KG1 (cell line): ENCODE data around the gene RAB11FIP2.

Source experiments
- DNase-seq: peaks from one replicate; lab custom pipeline; 2025; lab: John Stamatoyannopoulos, UW

Gene RAB11FIP2

DNA sequence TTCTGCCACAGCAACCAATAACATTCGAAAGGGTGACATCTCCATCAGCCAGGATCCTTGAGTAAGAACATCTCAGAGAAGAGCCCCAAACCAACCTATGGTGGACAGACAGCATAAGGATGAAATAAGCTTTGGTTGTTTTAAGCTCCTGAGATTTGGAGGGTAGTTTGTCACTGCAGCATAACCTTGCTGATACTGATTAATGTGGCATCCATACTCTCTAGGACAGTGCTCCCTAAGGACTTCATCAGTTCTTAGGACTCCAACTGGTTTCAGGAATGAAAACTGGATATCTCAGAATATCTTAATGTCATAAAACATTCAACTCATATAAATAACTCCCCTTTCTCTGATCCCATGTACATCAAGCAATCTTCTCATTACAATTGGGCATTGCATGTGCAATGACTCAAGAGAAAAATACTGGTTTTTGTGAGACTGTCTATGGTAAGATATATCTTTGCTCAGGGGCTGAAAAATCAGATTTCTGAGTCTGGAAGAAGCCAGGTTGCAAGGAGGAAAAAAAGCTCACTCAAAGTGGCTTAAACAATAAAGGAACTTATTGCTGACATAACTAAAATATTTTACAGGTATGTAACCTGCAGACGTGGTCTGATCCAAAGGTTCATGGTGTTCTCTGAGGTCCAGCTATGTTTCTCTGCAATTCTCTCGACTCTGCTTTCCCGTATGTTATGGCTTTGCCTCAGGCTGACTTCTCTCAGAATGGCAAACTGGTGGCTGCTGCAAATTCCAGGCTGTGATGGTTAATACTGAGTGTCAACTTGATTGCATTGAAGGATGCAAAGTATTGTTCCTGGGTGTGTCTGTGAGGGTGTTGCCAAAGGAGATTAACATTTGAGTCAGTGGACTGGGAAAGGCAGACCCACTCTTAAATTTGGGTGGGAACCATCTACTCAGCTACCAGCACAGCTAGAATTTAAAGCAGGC, 65.7 kb downstream of the RAB11FIP2 start:
- no peak for DNase-seq

DNA sequence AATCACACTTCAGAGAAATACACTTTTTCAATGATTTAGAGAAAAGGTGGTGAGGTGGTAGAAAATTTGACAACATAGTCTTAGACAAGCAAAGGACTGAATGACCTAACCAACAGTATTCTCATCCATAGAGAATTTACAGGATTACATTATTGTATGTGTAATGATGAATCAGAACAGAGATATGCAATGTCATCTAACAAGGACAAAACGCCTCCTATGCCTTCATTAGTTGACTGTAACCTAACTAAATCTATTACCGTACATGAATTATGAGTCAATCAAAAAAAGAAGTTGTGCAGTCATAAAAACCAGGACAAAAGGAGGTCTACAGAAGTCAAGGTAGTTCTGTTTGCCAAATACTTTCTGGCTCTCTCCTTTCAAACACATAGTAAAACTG, 66.5 kb downstream of the RAB11FIP2 start:
- no peak for DNase-seq

DNA sequence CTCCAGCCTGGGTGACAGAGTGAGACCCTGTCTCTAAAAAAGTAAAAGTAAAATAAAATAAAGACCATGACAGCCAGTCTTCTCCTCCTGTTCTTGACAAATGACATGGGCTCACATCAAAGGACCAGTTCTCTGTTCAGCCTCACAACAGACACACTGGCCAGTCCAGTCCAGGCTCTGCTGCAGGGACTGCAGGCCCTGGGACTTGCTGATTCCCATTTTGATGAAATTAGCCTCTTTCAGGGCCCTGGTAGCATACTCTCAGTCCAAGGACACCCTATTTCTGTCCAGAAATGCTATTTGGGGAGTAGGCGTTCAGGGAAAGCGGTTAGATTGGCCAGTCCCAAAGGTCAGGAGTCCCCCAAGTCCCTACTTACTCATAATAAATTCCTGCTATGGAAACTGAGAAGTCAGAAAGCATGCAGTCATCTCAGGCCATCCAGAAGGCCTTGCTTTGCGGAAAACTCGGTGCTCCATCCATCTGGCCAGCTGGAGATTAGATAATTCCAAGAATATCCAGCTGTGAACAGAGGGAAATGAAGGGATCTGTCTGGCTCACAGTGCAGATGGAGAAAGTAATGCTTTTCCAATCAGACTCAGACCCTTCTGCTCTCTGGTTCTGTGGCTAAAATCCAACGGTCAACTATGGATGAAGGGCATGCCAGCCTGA, 74.4 kb downstream of the RAB11FIP2 start:
- DNase-seq, result no peak

DNA sequence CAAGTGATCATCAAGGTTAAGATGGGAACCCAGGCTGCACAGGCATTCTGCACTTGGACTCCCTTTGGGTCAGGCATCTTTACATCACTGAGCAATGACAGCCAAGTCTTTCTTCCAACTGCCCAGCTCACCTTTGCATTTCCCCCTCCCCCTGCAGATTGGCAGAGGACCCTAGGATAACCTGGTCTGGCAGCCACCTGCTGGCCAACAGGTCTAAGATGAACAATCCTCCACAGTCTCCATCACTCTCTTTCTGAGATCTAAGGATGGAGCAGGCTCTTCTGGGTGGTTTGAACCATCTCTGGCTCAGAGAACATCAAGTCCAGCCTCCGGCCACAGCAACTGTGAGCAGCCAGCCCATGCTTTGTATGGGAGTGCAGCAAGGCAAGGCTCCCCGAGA, 75.8 kb downstream of the RAB11FIP2 start:
- DNase-seq, result no peak

DNA sequence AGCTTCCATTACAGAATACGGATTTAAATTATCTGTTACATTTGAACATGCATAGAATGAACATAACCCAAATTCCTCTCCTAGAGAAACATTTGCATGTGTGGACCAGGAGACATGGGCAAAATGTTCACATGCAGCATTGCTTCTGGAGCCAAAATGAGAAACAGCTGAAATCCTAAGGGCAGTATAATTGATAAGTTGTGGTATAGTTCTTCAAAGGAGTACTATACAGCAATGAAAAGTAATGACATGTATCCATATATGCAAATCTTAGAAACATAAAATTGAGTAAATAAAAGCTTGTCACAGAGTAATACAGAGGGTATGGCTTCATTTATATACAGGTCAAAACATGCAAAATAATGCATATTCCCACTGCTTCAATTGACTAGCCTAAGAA, 77.1 kb downstream of the RAB11FIP2 start:
- no peak for DNase-seq

DNA sequence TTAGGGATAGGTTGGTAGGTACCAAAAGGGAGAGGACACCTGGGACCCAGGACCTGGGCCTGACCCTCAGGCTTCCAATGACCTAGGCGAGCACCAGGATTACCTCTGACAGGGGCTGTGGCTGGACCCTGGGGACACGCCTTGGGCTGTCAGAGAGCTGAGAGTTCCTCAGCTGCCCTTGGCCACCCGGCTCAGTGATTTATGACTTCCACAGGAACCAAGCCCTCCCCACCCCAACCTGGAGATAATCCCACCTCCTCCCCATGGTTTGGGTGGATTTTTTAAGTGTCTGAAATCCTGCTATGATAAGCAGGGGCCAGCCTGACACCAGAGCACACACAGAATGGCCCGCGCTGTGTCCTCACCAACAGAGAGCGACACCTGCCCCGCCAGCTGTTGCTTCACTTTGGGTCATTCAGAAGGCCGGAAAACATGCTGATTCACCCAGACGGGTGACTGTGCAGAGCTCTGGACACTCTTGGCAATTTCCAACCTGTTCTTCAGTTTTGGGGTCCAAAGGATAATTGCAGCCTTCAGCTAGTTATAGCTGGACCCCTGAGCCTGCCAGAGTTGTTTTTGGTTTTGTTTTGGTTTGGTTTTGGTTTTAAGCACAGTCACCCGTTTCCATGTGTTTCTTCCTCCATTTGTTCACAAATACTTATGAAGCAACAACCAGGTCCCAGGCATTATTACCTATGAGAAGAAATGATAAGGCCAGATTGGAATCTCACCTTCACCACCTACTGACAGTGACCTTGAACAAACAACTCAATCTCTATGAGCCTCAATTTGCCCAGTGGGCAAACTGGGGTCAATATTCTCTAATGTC, 78.2 kb downstream of the RAB11FIP2 start:
- no peak for DNase-seq

DNA sequence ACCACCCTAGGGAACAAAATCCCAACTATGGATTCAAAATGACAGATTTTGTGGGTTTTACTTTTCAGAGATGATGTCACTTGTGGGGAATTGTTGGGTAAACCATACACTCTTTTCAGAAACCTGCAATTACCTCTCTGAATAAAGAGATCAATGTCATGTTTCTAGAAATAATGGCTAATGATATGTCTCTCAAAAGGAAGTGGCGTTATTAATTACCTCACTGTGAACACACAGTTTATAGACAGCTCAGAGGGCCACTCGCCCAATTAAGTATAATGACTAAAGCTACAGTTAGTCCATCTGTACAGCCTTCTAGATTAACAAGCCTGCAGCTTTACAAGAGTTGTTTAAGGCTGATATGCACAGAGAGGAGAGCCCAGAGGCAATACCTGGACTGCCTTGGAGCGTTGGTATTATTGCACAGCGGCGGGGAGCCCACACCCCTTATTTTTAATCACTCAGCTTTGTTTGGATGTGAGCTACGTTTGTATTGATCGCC, 79.5 kb downstream of the RAB11FIP2 start:
- no peak for DNase-seq

DNA sequence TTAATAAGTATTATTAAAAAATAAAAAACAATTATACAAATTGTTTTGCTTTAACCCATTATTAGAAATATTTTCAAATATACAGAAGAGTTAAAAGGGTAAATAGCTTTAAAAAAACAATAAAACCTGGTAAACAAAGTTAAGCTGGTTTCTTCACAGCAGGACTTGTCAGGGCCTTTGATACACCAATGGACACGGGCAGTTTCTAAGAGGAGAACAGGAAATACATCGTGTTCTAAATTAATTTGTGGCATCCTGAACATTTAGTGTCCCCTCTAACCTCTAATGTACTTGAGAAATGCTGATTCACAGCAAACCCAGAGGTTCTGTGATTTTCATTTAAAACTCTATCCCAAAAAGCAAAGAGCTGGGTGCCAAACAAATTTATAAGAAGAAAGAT, 80.8 kb downstream of the RAB11FIP2 start:
- no peak for DNase-seq

GRCh38 chr10:117964536-117964935, 82.2 kb downstream of the RAB11FIP2 start:
- no peak for DNase-seq

GRCh38 chr10:117960345-117960935, 86.3 kb downstream of the RAB11FIP2 start:
- DNase-seq, result no peak

DNA sequence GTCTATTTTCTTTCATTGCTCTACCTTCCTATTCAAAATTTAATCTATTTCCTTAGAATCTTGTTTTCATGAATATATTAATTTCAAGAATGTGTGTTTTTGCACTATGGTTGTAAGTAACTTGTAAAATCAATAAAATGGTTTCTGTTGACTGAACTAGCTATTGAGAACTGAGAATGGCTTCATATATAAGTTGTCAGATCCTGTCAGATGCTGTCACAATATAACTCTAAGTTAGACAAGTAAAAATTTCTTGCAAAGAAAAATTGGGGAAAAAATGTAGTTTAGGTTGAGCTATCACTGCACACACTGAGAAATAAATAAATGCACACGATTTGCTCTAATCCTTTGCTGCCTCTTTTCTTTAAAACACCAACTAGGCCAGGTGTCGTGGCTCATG, 89.8 kb downstream of the RAB11FIP2 start:
- DNase-seq, result no peak

GRCh38 chr10:117955176-117955575, 91.6 kb downstream of the RAB11FIP2 start:
- DNase-seq, result no peak
